ENCODE results near the gene DSCAM. TPM values are rescaled to one million over a fixed set of nuclear protein-coding genes. Genes with fewer than 3 reads are reported as not detected.

Gene DSCAM
- total and polyA plus RNA-seq, 2 donors (not counting 1 experiment from before 2014, with no cell fraction given): not detected

DNA sequence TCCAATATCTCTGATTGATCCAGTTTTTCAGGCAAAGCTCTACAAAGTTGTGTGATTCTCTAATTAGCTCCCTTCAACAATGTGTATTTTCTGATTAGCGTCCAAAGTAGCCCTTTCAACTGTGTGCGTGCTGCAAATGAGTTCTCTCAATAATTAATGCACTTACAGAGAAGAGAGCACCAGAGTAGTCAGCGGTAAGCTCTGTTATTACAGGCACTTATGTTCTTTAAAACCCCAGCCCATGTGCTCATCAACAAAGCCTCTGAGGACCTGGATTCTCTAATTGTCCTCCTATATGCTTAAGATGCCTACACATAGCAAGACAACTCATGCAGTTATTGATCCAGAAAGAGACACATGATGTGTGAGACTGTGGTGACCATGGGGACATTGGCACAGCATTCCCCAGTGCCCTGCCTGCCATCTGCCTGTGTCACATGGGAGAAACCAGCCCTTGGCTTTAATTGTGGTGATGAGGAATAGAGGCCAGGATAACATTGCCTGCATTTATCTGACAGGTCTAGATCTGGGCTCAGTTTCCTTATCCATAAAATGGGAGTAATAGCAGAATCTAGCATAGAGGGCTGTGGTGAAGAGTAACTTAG, 828.0 kb downstream of the DSCAM start:
- Mint-ChIP-seq H3K27ac (no peak overlapping the region), H3K4me1 (no peaks in the 10 kb centered on the region), H3K9me3 (ENCODE audit: insufficient read depth) (peaks cover 9% of the 10 kb centered on the region), H3K27me3 (no peaks in the 10 kb centered on the region), H3K4me3 (no peak overlapping the region)
- intact Hi-C loops (cut with micrococcal nuclease): no loop called here
- ChIA-PET POLR2A (no interaction called here), CTCF (no interaction called here)
- H2AFZ ChIP-seq (ENCODE audit: insufficient read depth, low read depth, low read length, poor library complexity, severe bottlenecking): no peak overlapping the region
- no peaks in the 10 kb centered on the region for H3K4me1 ChIP-seq (ENCODE audit: control insufficient read depth in 2 of 2, insufficient read depth in 2 of 2, low read length in 2 of 2)
- no peaks in the 10 kb centered on the region for H4K20me1 ChIP-seq (ENCODE audit: control insufficient read depth, insufficient read depth, low read length, poor library complexity, severe bottlenecking)
- no peak for ATAC-seq (ENCODE audit: low read depth)
- no peak for TF ChIP-seq EZH2 (IDR thresholded peaks at IDR 0.05; ENCODE audit: borderline replicate concordance, insufficient read depth, low read depth, low read length, poor library complexity, severe bottlenecking)
- TF ChIP-seq, protein P1, sequence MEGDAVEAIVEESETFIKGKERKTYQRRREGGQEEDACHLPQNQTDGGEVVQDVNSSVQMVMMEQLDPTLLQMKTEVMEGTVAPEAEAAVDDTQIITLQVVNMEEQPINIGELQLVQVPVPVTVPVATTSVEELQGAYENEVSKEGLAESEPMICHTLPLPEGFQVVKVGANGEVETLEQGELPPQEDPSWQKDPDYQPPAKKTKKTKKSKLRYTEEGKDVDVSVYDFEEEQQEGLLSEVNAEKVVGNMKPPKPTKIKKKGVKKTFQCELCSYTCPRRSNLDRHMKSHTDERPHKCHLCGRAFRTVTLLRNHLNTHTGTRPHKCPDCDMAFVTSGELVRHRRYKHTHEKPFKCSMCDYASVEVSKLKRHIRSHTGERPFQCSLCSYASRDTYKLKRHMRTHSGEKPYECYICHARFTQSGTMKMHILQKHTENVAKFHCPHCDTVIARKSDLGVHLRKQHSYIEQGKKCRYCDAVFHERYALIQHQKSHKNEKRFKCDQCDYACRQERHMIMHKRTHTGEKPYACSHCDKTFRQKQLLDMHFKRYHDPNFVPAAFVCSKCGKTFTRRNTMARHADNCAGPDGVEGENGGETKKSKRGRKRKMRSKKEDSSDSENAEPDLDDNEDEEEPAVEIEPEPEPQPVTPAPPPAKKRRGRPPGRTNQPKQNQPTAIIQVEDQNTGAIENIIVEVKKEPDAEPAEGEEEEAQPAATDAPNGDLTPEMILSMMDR (IDR thresholded peaks at IDR 0.05): no peak
- no peaks in the 10 kb centered on the region for H3K79me2 ChIP-seq (ENCODE audit: control insufficient read depth, insufficient read depth, low read length)
- H3K27me3 ChIP-seq (replicated peaks in 1 of 4; ENCODE audit: control extremely low read depth in 1 of 4, control insufficient read depth in 3 of 4, insufficient read depth in 4 of 4, low read length in 3 of 4): no peaks in the 10 kb centered on the region
- no peaks in the 10 kb centered on the region for H3K36me3 ChIP-seq (replicated peaks in 1 of 2; ENCODE audit: control extremely low read depth in 1 of 2, control insufficient read depth in 1 of 2, extremely low read depth in 1 of 2, insufficient read depth in 2 of 2, low read length in 1 of 2)
- 97% methylated on average over 3 of the region's 3 CpGs for WGBS (ENCODE audit: insufficient coverage)
- H3K4me2 ChIP-seq (replicated peaks; ENCODE audit: low read depth, low read length, poor library complexity, severe bottlenecking): no peak overlapping the region
- no peak overlapping the region for H3K9ac ChIP-seq (ENCODE audit: low read length)
- no peak overlapping the region for H3K4me3 ChIP-seq (ENCODE audit: control extremely low read depth in 1 of 5, extremely low read depth in 1 of 5, insufficient read depth in 1 of 5, low read depth in 2 of 5, low read length in 4 of 5)
- H3K9me3 ChIP-seq (ENCODE audit: control extremely low read depth in 1 of 3, control insufficient read depth in 2 of 3, insufficient read depth in 1 of 3, low read length in 2 of 3): peaks cover 0 to 23% (median 0%) of the 10 kb centered on the region in 3 donors
- DNase-seq: no peak
- no peak overlapping the region for H3K27ac ChIP-seq (ENCODE audit: low read length in 2 of 2)

DNA sequence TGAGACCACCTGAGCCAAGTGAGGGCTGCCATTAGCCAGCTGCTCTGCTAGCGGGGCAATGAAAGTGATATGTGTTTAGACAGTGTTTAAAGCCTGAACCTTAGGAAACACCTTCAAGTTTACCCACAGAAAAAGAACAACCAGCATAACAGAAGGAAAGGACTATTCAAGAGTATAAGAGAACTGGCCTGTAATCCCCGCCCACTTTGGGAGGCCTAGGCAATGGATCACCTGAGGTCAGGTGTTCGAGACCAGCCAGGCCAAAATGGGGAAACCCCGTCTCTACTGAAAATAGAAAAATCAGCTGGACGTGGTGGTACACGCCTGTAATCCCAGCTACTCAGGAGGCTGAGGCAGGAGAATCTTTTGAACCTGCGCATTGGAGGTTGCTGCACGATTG, 830.3 kb downstream of the DSCAM start:
- POLR2A ChIA-PET: no interaction called here
- no peak overlapping the region for H3K4me3 Mint-ChIP-seq

More for the DNA sequence above, 830.3 kb downstream of the DSCAM start:
- Histone ChIP-seq H3K79me2 (ENCODE audit: control insufficient read depth, insufficient read depth, low read length) (no peaks in the 10 kb centered on the region), H3K9me3 (ENCODE audit: control extremely low read depth in 1 of 3, control insufficient read depth in 2 of 3, insufficient read depth in 1 of 3, low read length in 2 of 3) (peaks cover 0 to 38% (median 0%) of the 10 kb centered on the region in 3 donors), H3K27me3 (replicated peaks in 1 of 4; ENCODE audit: control extremely low read depth in 1 of 4, control insufficient read depth in 3 of 4, insufficient read depth in 4 of 4, low read length in 3 of 4) (no peaks in the 10 kb centered on the region), H3K4me3 (ENCODE audit: control extremely low read depth in 1 of 5, extremely low read depth in 1 of 5, insufficient read depth in 1 of 5, low read depth in 2 of 5, low read length in 4 of 5) (no peak overlapping the region), H2AFZ (ENCODE audit: insufficient read depth, low read depth, low read length, poor library complexity, severe bottlenecking) (no peak overlapping the region), H3K4me2 (replicated peaks; ENCODE audit: low read depth, low read length, poor library complexity, severe bottlenecking) (no peak overlapping the region), H3K36me3 (replicated peaks in 1 of 2; ENCODE audit: control extremely low read depth in 1 of 2, control insufficient read depth in 1 of 2, extremely low read depth in 1 of 2, insufficient read depth in 2 of 2, low read length in 1 of 2) (no peaks in the 10 kb centered on the region), H3K9ac (ENCODE audit: low read length) (no peak overlapping the region), H4K20me1 (ENCODE audit: control insufficient read depth, insufficient read depth, low read length, poor library complexity, severe bottlenecking) (no peaks in the 10 kb centered on the region), H3K27ac (ENCODE audit: low read length in 2 of 2) (no peak overlapping the region), H3K4me1 (ENCODE audit: control insufficient read depth in 2 of 2, insufficient read depth in 2 of 2, low read length in 2 of 2) (no peaks in the 10 kb centered on the region)
- intact Hi-C loops (cut with micrococcal nuclease): no loop called here
- WGBS (ENCODE audit: insufficient coverage): 84% methylated on average over 4 of the region's 8 CpGs
- TF ChIP-seq, protein P1 (IDR thresholded peaks at IDR 0.05): no peak
- no peak for TF ChIP-seq EZH2 (IDR thresholded peaks at IDR 0.05; ENCODE audit: borderline replicate concordance, insufficient read depth, low read depth, low read length, poor library complexity, severe bottlenecking)
- DNase-seq (no peak), ATAC-seq (ENCODE audit: low read depth) (no peak)
- peaks cover 11% of the 10 kb centered on the region for H3K9me3 Mint-ChIP-seq (ENCODE audit: insufficient read depth)
- CTCF ChIA-PET: no interaction called here
- no peaks in the 10 kb centered on the region for H3K4me1 Mint-ChIP-seq
- H3K27ac Mint-ChIP-seq: no peak overlapping the region
- H3K27me3 Mint-ChIP-seq: no peaks in the 10 kb centered on the region
